Right atrium auricular region (tissue), 2 donors: Measurements from ENCODE around the gene CCS. TPM values are rescaled to one million over a fixed set of nuclear protein-coding genes. Genes with fewer than 3 reads are reported as not detected.

Source experiments
- DNase-seq: peaks from one replicate; pipeline ENCODE4 v3.0.0-alpha.2; 2019; ENCODE audit warnings: low spot score
- H3K27ac ChIP-seq, 2 donors: fragments of 200-600 bp; sonication (generic); 1 replicate in 1 of 2; 2 replicates in 1 of 2; pipeline ENCODE4 v1.5.1; 2016 to 2019
- H3K27me3 ChIP-seq, 2 donors: fragments of 200-600 bp; sonication (generic); one replicate each; pipeline versions ENCODE4 v1.5.1 to v1.6.0; 2017 to 2019
- H3K36me3 ChIP-seq: fragments of 200-600 bp; sonication (generic); one replicate; pipeline ENCODE4 v1.5.1; 2016
- H3K4me1 ChIP-seq, 2 donors: fragments of 200-600 bp; sonication (generic); one replicate each; pipeline versions ENCODE4 v1.5.1 to v1.6.0; 2017 to 2019
- H3K4me3 ChIP-seq, 2 donors: fragments of 200-600 bp; sonication (generic); 1 replicate in 1 of 2; 2 replicates in 1 of 2; pipeline ENCODE4 v1.5.1; 2017 to 2019; ENCODE audit warnings: mild to moderate bottlenecking in 1 of 2, moderate library complexity in 1 of 2
- H3K9me3 ChIP-seq, 2 donors: fragments of 200-600 bp; sonication (generic); one replicate each; pipeline ENCODE4 v1.5.1; 2019
- CTCF ChIP-seq, 2 donors: fragments of 200-600 bp; sonication (generic); IDR thresholded peaks; one replicate each; pipeline ENCODE4 v1.5.1; 2019; ENCODE audit warnings: antibody characterized with exemption in 2 of 2
- total RNA-seq, 2 donors: library from RNA; depleted of rRNA; stranded (reverse); fragments of >200 nt; gene quantifications; one replicate each; pipeline ENCODE4 v1.1.0, GENCODE V29; 2016

The CCS gene
- total RNA-seq, 2 donors from 2014 or later: 13.8 to 18.6 TPM

GRCh38 chr11:66624450-66624849 lies 31.5 kb downstream of the CCS start:
- Histone ChIP-seq H3K4me1 (peaks cover 0 to 60% of the 10 kb centered on the region in 2 donors), H3K27ac (peak overlapping the region; percentile 61 to 73), H3K36me3 (peaks cover 59% of the 10 kb centered on the region), H3K9me3 (no peaks in the 10 kb centered on the region), H3K4me3 (no peak overlapping the region), H3K27me3 (no peaks in the 10 kb centered on the region)
- no peak for TF ChIP-seq CTCF (IDR thresholded peaks at IDR 0.05)
- DNase-seq: no peak

DNA sequence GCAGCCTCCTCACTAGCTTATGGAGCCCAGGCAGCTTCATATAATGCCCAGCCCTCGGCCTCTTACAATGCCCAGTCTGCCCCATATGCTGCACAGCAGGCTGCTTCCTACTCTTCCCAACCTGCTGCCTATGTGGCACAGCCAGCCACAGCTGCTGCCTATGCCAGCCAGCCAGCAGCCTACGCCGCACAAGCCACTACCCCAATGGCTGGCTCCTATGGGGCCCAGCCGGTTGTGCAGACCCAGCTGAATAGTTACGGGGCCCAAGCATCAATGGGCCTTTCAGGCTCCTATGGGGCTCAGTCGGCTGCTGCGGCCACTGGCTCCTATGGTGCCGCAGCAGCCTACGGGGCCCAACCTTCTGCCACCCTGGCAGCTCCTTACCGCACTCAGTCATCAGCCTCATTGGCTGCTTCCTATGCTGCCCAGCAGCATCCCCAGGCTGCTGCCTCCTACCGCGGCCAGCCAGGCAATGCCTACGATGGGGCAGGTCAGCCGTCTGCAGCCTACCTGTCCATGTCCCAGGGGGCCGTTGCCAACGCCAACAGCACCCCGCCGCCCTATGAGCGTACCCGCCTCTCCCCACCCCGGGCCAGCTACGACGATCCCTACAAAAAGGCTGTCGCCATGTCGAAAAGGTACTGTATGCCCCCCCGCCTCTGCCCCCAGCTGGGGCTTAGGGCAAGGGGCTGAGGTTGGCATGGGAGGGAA lies 32.2 kb downstream of the CCS start:
- no peak for DNase-seq
- Histone ChIP-seq H3K4me3 (no peak overlapping the region), H3K36me3 (peaks cover 67% of the 10 kb centered on the region), H3K9me3 (no peaks in the 10 kb centered on the region), H3K27me3 (no peaks in the 10 kb centered on the region), H3K27ac (no peak overlapping the region), H3K4me1 (peaks cover 0 to 55% of the 10 kb centered on the region in 2 donors)
- no peak for TF ChIP-seq CTCF (IDR thresholded peaks at IDR 0.05)

DNA sequence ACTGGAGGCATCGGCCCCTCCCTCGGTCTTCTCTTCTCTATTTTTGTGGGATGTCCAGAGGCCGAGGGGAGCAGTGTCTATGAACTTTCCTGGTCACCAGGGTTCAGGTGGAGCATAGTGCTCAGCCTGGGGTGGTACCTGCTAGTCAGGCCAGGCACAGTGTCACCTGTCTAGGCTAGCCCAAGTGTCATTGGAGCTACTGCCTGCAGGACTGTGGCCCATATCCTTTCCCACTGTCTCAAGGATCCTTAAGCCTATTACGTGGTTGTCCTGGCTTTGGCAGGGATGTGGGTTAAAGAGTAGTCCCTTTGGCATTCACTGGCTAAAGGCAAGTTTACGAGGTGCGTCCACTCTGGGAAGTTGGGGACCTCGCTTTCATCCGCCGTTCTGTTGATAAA lies 32.8 kb downstream of the CCS start:
- H3K4me1 ChIP-seq: peaks cover 0 to 49% of the 10 kb centered on the region in 2 donors
- no peaks in the 10 kb centered on the region for H3K9me3 ChIP-seq
- peaks cover 67% of the 10 kb centered on the region for H3K36me3 ChIP-seq
- no peak overlapping the region for H3K4me3 ChIP-seq
- H3K27ac ChIP-seq: no peak overlapping the region
- H3K27me3 ChIP-seq: no peaks in the 10 kb centered on the region
- TF ChIP-seq CTCF (IDR thresholded peaks at IDR 0.05): no peak
- no peak for DNase-seq

- Histone ChIP-seq H3K36me3 (peaks cover 67% of the 10 kb centered on the region), H3K27me3 (no peaks in the 10 kb centered on the region), H3K4me3 (no peak overlapping the region), H3K9me3 (no peaks in the 10 kb centered on the region), H3K4me1 (peaks cover 0 to 43% of the 10 kb centered on the region in 2 donors), H3K27ac (no peak overlapping the region)
- DNase-seq: no peak
- TF ChIP-seq CTCF (IDR thresholded peaks at IDR 0.05): no peak
Observed at GRCh38 chr11:66626382-66626781, 33.4 kb downstream of the CCS start.

DNA sequence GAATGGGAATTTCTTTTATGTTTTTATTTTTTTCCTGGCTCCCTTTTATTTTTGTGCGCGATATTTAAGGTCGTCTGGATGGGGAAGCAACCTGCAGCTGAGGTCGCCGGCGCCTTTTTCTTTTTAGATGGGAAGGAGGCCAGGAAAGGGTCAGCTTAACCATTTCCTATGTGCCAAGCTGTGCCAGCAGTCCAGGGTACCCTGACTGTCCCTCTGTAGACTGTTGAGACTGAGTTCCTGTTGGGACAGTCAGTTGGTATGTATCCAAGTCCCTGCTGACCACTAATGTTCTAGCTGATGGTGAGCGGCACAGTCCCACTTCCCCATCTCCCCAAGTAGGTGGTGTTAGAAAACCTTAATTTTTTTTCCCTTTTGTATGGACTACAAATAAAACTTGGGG lies 33.9 kb downstream of the CCS start:
- Histone ChIP-seq H3K27ac (peak overlapping the region in 1 of 2 donors; percentile 19), H3K9me3 (no peaks in the 10 kb centered on the region), H3K4me1 (peaks cover 0 to 37% of the 10 kb centered on the region in 2 donors), H3K27me3 (no peaks in the 10 kb centered on the region), H3K4me3 (no peak overlapping the region), H3K36me3 (peaks cover 67% of the 10 kb centered on the region)
- DNase-seq: no peak
- no peak for TF ChIP-seq CTCF (IDR thresholded peaks at IDR 0.05)
